ENCODE measurements around the gene SSU72.
"Not testable (repeated sequence)": the region's sequence is repeated elsewhere in the genome, so short reads cannot be mapped to it uniquely, and the experiment has no call there.

SSU72 gene

GRCh38 chr1:1558591-1558990, 16.1 kb downstream of the SSU72 start:
- no peak for DNase-seq (ENCODE audit: low read depth in 2 of 2)

DNA sequence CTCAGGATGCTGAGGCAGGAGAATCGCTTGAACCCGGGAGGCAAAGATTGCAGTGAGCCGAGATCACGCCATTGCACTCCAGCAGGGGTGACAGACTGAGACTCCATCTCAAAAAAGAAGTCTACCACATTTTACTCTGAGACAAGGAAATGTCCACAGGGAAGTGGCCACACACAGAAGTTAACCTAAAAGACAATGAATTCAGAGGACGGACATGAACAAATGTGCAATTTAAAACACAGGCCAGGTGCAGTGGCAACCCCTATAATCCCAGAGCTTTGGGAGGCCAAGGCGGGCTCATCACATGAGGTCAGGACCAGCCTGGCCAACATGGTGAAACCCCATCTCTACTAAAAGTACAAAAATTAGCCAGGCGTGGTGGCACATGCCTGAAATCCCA, 17.0 kb downstream of the SSU72 start:
- DNase-seq (ENCODE audit: low read depth in 2 of 2) = not testable (repeated sequence)

DNA sequence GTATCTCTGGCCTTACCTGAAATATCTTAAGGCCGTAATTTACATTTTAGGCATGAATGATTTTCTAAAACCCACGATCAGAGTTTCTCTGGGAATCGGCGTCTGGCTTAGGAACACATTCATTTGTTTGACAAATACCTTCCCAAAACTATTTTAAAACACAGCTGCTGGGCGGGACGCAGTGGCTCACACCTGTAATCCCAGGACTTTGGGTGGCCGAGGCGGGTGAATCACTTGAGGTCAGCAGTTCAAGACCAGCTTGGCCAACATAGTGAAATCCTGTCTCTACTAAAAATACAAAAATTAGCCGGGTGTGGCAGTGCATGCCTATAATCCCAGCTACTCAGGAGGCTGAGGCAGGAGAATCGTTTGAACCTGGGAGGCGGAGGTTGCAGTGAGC, 17.7 kb downstream of the SSU72 start:
- DNase-seq (ENCODE audit: low read depth in 2 of 2) = not testable (repeated sequence)

DNA sequence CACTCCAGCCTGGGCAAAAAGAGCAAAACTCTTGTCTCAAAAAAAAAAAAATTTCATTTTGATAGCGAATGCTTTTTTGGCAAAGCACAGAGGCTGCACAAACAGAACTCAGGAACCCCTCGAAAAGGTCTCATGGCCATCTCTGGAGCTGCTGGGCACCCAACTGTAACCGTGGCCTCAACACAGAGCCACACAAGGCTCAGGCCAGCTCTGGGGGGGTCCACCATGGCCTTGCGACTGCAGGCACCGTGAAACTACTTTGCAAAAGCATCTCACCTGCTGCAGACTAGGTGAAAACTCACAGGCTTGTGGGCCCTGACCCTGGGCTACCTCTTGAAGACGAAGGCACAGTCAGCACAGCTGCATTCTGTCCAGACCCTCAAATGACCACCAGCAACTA, 18.2 kb downstream of the SSU72 start:
- no peak for DNase-seq (ENCODE audit: low read depth in 2 of 2)

DNA sequence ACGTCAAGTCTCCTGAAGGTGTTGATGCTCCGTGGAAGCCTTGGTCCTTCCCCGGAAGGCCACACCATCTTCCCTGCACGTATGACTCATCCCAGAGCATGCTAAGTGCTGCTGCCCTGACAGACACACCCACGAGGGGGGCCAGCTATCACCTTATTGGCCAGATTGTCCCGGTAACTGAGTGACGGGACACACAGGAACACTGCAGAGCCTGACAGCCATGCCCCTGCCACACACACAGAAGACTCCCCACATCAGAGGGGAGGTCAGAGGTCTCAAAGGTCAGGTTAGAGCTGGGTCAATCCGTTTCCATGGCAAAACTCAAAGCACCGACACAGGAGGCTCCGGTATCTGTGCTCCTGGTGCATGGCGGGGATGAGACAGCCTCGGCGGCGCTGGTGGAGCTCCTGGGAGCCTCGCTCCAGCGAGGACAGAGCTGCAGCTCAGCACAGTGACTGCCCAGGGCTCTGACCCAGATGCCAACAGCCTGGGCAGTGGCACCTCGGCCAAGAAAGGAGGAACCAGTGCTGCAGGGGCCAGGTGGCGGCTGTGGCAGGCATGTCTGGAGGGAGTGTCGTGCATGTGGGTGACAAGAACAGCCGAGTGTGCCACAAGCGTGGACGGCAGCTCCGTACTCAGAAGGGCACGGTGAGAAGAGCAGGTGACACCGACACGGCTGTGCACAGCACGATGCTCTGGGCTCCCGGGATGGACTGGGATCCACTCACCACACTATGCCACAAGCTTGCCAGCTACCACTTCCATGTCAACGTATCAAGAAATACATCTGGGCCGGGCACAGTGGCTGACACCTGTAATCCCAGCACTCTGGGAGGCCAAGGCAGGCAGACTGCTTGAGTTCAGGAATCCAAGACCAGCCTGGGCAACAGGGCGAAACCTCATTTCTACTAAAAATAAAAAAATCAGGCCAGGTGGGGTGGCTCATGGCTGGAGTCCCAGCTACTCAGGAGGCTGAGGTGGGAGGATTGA, 19.4 kb downstream of the SSU72 start:
- no peak for DNase-seq (ENCODE audit: low read depth in 2 of 2)

- DNase-seq (ENCODE audit: low read depth in 2 of 2) = no peak
Measured at GRCh38 chr1:1554550-1554925, 20.1 kb downstream of the SSU72 start.

- DNase-seq (ENCODE audit: low read depth in 2 of 2) = no peak
Measured at GRCh38 chr1:1553821-1554494, 20.7 kb downstream of the SSU72 start.

DNA sequence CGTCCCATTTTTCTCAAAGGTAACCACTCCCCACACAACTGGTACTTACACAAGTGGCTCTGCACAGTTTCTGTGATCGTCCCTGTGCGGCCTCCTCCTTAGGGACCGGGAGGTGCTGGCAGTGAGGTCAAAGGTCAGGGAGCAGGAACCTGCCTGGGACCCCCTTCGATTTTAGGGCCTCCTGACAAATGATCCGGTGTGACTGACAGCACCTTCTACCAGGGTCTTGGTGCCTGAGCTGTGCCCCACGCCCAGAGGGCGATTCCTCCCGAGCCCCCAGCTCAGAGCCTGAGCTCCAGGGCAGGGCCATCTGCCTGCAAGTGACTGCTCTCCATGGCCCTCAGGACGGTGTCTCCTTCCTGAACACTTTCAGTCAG, 22.4 kb downstream of the SSU72 start:
- DNase-seq (ENCODE audit: low read depth in 2 of 2) = no peak

GRCh38 chr1:1551524-1552262, 23.0 kb downstream of the SSU72 start:
- DNase-seq (ENCODE audit: low read depth in 2 of 2) = no peak

DNA sequence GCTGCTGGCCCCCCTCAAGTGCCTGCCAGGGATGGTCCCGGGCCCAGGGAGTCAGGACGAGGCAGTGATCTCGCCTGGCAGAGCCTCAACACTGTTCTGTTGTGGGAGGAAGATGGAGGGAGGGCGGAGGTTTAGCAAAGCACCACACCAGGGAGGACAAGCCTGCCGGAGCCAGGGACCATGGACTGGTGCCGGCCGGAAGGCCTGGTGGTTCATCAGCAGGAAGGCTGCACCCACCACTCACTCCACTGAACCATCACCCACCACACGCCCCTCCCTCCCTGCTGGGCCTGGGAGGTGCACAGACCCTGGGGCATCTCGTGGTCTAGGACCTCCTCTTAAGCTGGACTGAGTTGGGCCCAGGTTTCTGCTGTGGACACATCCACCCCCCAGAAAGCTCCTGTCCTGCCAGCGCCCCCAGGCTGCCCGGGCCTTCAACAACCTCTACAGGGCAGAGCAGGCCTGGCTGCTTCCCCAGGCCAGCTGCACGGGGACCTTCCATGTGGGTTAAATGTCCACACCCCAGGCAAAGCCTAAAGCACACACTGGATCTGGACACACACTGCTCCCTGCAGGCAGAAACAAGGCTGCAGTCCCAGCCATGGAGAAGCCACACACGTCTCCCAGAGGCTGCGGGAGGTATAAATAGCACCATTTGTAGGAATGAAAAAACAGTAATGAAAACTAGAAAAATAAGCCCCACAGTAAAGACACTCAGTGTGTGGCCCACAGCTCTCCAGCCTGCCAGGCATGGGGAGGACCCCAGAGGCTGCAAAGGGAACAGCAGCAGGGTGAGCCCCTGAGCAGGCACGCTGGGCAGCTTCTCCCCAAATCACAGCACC, 23.9 kb downstream of the SSU72 start:
- DNase-seq (ENCODE audit: low read depth in 2 of 2) = no peak

GRCh38 chr1:1550087-1550486, 24.6 kb downstream of the SSU72 start:
- no peak for DNase-seq (ENCODE audit: low read depth in 2 of 2)

DNA sequence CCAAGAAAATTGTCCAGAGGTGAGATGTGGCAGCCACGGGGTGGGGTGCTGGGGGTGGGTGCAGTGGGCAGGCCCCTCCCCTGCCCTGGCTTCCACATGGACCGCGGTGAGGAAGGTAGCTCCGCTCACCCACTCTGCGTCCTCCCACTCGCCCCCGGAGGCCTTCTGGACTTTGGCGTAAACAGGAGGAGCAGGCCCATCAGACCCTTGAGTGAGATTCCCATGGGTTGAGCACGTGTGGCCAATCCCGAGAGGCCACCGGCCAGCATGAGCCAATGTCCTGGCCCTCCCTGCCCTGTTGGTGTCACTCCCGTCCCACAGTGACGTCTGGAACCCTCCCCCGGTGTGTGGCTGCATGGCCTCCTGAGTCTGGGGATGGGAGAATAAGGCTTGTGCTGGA, 26.1 kb downstream of the SSU72 start:
- no peak for DNase-seq (ENCODE audit: low read depth in 2 of 2)

GRCh38 chr1:1547476-1547875, 27.2 kb downstream of the SSU72 start:
- no peak for DNase-seq (ENCODE audit: low read depth in 2 of 2)

- no peak for DNase-seq (ENCODE audit: low read depth in 2 of 2)
Measured at GRCh38 chr1:1547011-1547410, 27.7 kb downstream of the SSU72 start.

GRCh38 chr1:1545946-1546737, 28.5 kb downstream of the SSU72 start:
- no peak for DNase-seq (ENCODE audit: low read depth in 2 of 2)

GRCh38 chr1:1544544-1544943, 30.1 kb downstream of the SSU72 start:
- no peak for DNase-seq (ENCODE audit: low read depth in 2 of 2)

- no peak for DNase-seq (ENCODE audit: low read depth in 2 of 2)
Measured at GRCh38 chr1:1543706-1544099, 31.0 kb downstream of the SSU72 start.

DNA sequence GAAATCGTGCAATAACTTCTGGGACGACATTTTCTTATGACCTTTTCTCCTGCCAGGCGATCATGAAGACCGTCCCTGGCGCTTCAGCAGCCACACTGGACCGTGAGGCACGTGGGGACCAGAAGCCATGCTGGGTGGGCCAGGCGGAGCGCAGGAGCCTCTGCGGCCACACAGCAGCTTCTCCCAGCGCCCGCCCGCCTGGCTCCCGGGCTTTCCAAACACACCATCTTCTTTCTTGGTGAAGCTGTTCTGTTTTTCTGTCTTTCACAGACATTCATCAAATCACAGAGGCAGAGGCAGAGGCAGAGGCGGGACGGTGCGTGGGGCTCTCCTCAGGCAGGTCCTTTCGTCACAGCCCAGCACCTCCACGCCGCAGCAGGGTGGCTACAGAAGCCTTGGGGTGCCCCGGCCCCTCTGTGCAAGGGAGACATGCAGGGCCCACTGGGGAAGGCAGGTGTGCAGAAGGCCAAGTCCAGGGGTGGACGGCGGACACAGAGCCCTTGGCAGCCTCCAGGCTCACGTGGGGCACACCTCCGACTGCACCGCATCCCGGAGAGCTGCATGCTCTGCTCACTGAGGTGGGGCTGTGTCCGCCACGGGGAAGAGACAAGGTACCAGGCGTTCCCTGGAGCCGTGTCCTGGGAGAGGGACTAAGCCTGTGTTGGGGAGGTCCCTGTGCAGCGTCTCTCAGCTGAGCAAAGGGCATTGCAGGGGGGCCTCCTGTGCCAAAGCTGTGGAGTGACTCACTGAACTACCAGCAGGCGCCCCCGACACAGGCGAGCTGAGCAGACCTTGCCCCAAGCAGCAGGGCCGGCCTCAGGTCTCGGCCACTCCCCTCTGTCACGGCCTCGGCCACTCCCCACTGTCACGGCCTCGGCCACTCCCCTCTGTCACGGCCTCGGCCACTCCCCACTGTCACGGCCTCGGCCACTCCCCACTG, 31.6 kb downstream of the SSU72 start:
- no peak for DNase-seq (ENCODE audit: low read depth in 2 of 2)

DNA sequence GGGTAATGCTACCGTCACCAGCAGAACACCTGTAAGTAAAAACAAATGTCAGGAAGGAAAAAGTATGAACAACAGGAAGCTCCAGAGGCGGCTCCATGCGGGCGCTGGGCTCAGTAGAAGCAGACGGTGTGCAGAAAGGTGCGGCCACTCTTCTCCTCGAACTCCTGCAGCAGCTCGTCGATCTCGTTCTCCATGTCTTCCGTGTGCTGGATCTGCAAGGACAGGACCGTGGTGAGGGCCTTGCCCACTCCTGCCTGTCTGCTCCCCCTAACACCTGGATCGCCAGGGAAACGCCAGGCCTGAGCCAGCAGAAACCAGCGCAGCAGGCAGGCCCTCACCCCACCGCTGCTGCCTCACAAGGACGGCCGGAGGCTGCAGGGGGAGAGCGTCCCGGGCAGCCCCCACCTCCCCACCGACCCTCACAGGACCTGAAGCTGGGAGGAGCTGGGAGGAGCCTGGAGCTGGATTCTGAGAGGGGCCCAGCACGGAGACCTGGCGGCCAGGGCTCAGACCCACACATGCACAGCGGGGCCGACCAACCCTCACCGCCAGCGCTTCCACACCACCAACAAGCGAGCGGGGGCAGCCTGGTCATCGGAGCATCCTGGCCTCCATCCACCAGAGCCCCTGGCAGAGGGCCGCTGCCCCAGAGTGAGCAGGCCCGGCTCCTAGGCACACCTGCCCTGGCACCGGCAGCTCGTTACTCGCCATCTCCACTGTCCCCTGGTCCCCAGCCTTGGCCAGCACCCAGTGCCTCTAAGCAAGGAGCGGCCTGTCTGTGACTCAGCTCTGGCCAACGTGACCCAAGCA, 32.5 kb downstream of the SSU72 start:
- DNase-seq (ENCODE audit: low read depth in 2 of 2) = no peak
